Esophagus squamous epithelium (tissue), 4 donors: ENCODE data around the gene NAA50.

Source experiments
- POLR2A ChIP-seq, 4 donors: fragments of 450-650 bp; IDR thresholded peaks; one replicate each; pipeline ENCODE4 v1.6.1; 2017; ENCODE audit warnings: antibody characterized with exemption in 4 of 4, mild to moderate bottlenecking in 4 of 4, moderate library complexity in 3 of 4
- TF ChIP-seq, protein P1 (sequence below), 6 experiments: fragments of 450-650 bp in 4 of 6; fragments of 200-600 bp in 2 of 6; sonication (generic) in 2 of 6; IDR thresholded peaks; one replicate each; pipeline ENCODE4 v1.5.1; 2016 to 2019; ENCODE audit warnings: antibody characterized with exemption in 6 of 6, mild to moderate bottlenecking in 4 of 6, moderate library complexity in 4 of 6

GRCh38 chr3:113753376-113753985 lies 7.4 kb upstream of the NAA50 start:
- TF ChIP-seq POLR2A (IDR thresholded peaks at IDR 0.05) = no peak
- TF ChIP-seq, protein P1, sequence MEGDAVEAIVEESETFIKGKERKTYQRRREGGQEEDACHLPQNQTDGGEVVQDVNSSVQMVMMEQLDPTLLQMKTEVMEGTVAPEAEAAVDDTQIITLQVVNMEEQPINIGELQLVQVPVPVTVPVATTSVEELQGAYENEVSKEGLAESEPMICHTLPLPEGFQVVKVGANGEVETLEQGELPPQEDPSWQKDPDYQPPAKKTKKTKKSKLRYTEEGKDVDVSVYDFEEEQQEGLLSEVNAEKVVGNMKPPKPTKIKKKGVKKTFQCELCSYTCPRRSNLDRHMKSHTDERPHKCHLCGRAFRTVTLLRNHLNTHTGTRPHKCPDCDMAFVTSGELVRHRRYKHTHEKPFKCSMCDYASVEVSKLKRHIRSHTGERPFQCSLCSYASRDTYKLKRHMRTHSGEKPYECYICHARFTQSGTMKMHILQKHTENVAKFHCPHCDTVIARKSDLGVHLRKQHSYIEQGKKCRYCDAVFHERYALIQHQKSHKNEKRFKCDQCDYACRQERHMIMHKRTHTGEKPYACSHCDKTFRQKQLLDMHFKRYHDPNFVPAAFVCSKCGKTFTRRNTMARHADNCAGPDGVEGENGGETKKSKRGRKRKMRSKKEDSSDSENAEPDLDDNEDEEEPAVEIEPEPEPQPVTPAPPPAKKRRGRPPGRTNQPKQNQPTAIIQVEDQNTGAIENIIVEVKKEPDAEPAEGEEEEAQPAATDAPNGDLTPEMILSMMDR (IDR thresholded peaks at IDR 0.05) = no peak
